HL-60 (cell line): ENCODE measurements around the gene CHST3.

Experiments
- GABPA ChIP-seq: IDR thresholded peaks from 2 replicates; pipeline ENCODE4 v1.6.1; 2012; ENCODE audit warnings: low read depth
- TF ChIP-seq, protein P1 (sequence below): IDR thresholded peaks from one replicate; pipeline ENCODE4 v1.5.1; 2011; ENCODE audit warnings: low read length, control low read depth, inconsistent platforms; ENCODE audit not compliant: insufficient read depth
- TF ChIP-seq, protein P2 (sequence below): IDR thresholded peaks from 2 replicates; pipeline ENCODE4 v1.6.1; 2012; ENCODE audit warnings: low read depth; ENCODE audit not compliant: insufficient replicate concordance

DNA sequence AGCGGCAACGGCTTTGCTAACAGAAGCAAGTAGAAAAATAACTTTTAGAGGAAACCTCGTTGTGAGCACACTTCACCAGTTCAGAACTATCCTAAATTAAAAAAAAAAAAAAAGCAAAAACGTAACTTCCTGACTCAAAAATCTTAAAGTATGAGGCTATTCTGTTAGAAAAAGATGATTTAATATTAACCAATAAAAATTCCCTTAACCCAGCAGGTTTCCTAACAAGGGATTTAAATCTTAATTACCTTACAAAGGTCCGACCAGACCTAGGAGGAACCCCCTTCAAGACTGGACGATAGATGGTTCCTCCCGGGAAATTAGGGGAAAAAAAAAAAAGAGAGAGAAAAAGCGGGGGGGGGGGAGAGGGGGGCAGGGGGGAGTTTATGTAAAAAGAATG is 22.9 kb upstream of the CHST3 start:
- TF ChIP-seq, protein P1, sequence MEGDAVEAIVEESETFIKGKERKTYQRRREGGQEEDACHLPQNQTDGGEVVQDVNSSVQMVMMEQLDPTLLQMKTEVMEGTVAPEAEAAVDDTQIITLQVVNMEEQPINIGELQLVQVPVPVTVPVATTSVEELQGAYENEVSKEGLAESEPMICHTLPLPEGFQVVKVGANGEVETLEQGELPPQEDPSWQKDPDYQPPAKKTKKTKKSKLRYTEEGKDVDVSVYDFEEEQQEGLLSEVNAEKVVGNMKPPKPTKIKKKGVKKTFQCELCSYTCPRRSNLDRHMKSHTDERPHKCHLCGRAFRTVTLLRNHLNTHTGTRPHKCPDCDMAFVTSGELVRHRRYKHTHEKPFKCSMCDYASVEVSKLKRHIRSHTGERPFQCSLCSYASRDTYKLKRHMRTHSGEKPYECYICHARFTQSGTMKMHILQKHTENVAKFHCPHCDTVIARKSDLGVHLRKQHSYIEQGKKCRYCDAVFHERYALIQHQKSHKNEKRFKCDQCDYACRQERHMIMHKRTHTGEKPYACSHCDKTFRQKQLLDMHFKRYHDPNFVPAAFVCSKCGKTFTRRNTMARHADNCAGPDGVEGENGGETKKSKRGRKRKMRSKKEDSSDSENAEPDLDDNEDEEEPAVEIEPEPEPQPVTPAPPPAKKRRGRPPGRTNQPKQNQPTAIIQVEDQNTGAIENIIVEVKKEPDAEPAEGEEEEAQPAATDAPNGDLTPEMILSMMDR: no peak
- TF ChIP-seq, protein P2, sequence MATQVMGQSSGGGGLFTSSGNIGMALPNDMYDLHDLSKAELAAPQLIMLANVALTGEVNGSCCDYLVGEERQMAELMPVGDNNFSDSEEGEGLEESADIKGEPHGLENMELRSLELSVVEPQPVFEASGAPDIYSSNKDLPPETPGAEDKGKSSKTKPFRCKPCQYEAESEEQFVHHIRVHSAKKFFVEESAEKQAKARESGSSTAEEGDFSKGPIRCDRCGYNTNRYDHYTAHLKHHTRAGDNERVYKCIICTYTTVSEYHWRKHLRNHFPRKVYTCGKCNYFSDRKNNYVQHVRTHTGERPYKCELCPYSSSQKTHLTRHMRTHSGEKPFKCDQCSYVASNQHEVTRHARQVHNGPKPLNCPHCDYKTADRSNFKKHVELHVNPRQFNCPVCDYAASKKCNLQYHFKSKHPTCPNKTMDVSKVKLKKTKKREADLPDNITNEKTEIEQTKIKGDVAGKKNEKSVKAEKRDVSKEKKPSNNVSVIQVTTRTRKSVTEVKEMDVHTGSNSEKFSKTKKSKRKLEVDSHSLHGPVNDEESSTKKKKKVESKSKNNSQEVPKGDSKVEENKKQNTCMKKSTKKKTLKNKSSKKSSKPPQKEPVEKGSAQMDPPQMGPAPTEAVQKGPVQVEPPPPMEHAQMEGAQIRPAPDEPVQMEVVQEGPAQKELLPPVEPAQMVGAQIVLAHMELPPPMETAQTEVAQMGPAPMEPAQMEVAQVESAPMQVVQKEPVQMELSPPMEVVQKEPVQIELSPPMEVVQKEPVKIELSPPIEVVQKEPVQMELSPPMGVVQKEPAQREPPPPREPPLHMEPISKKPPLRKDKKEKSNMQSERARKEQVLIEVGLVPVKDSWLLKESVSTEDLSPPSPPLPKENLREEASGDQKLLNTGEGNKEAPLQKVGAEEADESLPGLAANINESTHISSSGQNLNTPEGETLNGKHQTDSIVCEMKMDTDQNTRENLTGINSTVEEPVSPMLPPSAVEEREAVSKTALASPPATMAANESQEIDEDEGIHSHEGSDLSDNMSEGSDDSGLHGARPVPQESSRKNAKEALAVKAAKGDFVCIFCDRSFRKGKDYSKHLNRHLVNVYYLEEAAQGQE: no peak
- TF ChIP-seq GABPA: no peak
